ENCODE results near the gene BEND6.
"Not testable (repeated sequence)": the region's sequence is repeated elsewhere in the genome, so short reads cannot be mapped to it uniquely, and the experiment has no call there.

BEND6 gene

GRCh38 chr6:57047257-57047585, 92.3 kb downstream of the BEND6 start:
- peaks cover 33% of the 10 kb centered on the region for H3K36me3 Mint-ChIP-seq (ENCODE audit: low read depth)
- peak; percentile 18 for ATAC-seq
- not testable (repeated sequence) for H3K27ac Mint-ChIP-seq, DNase-seq, H3K4me3 Mint-ChIP-seq, H3K9me3 Mint-ChIP-seq
- H3K27me3 Mint-ChIP-seq, result peaks cover 23% of the 10 kb centered on the region
- H3K4me1 Mint-ChIP-seq, result peaks cover 25% of the 10 kb centered on the region

GRCh38 chr6:57047859-57048258, 93.0 kb downstream of the BEND6 start:
- not testable (repeated sequence) for ATAC-seq, H3K9me3 Mint-ChIP-seq, H3K27ac Mint-ChIP-seq, DNase-seq
- peak overlapping the region; percentile 67 for H3K4me3 Mint-ChIP-seq
- H3K36me3 Mint-ChIP-seq (ENCODE audit: low read depth), result peaks cover 36% of the 10 kb centered on the region
- H3K27me3 Mint-ChIP-seq, result peaks cover 23% of the 10 kb centered on the region
- H3K4me1 Mint-ChIP-seq, result peaks cover 25% of the 10 kb centered on the region

GRCh38 chr6:57048577-57048976, 93.7 kb downstream of the BEND6 start:
- H3K4me3 Mint-ChIP-seq, result peak overlapping the region; percentile 67
- H3K9me3 Mint-ChIP-seq, result no peaks in the 10 kb centered on the region
- H3K36me3 Mint-ChIP-seq (ENCODE audit: low read depth), result peaks cover 42% of the 10 kb centered on the region
- H3K27me3 Mint-ChIP-seq, result peaks cover 20% of the 10 kb centered on the region
- DNase-seq (no peak), ATAC-seq (no peak)
- H3K27ac Mint-ChIP-seq, result no peak overlapping the region
- H3K4me1 Mint-ChIP-seq, result peaks cover 25% of the 10 kb centered on the region

GRCh38 chr6:57063847-57064246, 108.9 kb downstream of the BEND6 start:
- H3K9me3 Mint-ChIP-seq, result no peaks in the 10 kb centered on the region
- H3K36me3 Mint-ChIP-seq (ENCODE audit: low read depth), result peaks cover 24% of the 10 kb centered on the region
- peaks cover 3% of the 10 kb centered on the region for H3K4me1 Mint-ChIP-seq
- no peak overlapping the region for H3K27ac Mint-ChIP-seq
- H3K4me3 Mint-ChIP-seq, result no peak overlapping the region
- DNase-seq (no peak), ATAC-seq (no peak)
- H3K27me3 Mint-ChIP-seq, result no peaks in the 10 kb centered on the region

- H3K4me1 Mint-ChIP-seq, result peaks cover 3% of the 10 kb centered on the region
- ATAC-seq (no peak), DNase-seq (no peak)
- H3K4me3 Mint-ChIP-seq, result no peak overlapping the region
- no peaks in the 10 kb centered on the region for H3K27me3 Mint-ChIP-seq
- no peaks in the 10 kb centered on the region for H3K9me3 Mint-ChIP-seq
- H3K27ac Mint-ChIP-seq, result no peak overlapping the region
- H3K36me3 Mint-ChIP-seq (ENCODE audit: low read depth), result peaks cover 20% of the 10 kb centered on the region
Measured at GRCh38 chr6:57064809-57065208, 109.9 kb downstream of the BEND6 start.

- DNase-seq, result no peak
- ATAC-seq, result no peak
- H3K27ac Mint-ChIP-seq, result no peak overlapping the region
- H3K36me3 Mint-ChIP-seq (ENCODE audit: low read depth), result peaks cover 7% of the 10 kb centered on the region
- H3K9me3 Mint-ChIP-seq, result no peaks in the 10 kb centered on the region
- no peak overlapping the region for H3K4me3 Mint-ChIP-seq
- peaks cover 3% of the 10 kb centered on the region for H3K4me1 Mint-ChIP-seq
- no peaks in the 10 kb centered on the region for H3K27me3 Mint-ChIP-seq
Measured at GRCh38 chr6:57068061-57068460, 113.2 kb downstream of the BEND6 start.

GRCh38 chr6:57069228-57069627, 114.3 kb downstream of the BEND6 start:
- no peaks in the 10 kb centered on the region for H3K9me3 Mint-ChIP-seq
- peaks cover 8% of the 10 kb centered on the region for H3K36me3 Mint-ChIP-seq (ENCODE audit: low read depth)
- no peak overlapping the region for H3K4me3 Mint-ChIP-seq
- no peaks in the 10 kb centered on the region for H3K27me3 Mint-ChIP-seq
- DNase-seq, result no peak
- peaks cover 3% of the 10 kb centered on the region for H3K4me1 Mint-ChIP-seq
- no peak for ATAC-seq
- H3K27ac Mint-ChIP-seq, result no peak overlapping the region

- H3K36me3 Mint-ChIP-seq (ENCODE audit: low read depth), result peaks cover 6% of the 10 kb centered on the region
- ATAC-seq (no peak), DNase-seq (no peak)
- no peak overlapping the region for H3K4me3 Mint-ChIP-seq
- no peaks in the 10 kb centered on the region for H3K27me3 Mint-ChIP-seq
- peaks cover 1% of the 10 kb centered on the region for H3K4me1 Mint-ChIP-seq
- no peak overlapping the region for H3K27ac Mint-ChIP-seq
- H3K9me3 Mint-ChIP-seq, result no peaks in the 10 kb centered on the region
Measured at GRCh38 chr6:57069920-57070331, 115.0 kb downstream of the BEND6 start.

- H3K27me3 Mint-ChIP-seq, result no peaks in the 10 kb centered on the region
- no peaks in the 10 kb centered on the region for H3K9me3 Mint-ChIP-seq
- no peaks in the 10 kb centered on the region for H3K4me1 Mint-ChIP-seq
- no peak overlapping the region for H3K27ac Mint-ChIP-seq
- peaks cover 5% of the 10 kb centered on the region for H3K36me3 Mint-ChIP-seq (ENCODE audit: low read depth)
- H3K4me3 Mint-ChIP-seq, result no peak overlapping the region
- ATAC-seq, result no peak
- DNase-seq, result no peak
Measured at GRCh38 chr6:57072108-57072507, 117.2 kb downstream of the BEND6 start.

- Mint-ChIP-seq H3K36me3 (ENCODE audit: low read depth) (peaks cover 3% of the 10 kb centered on the region), H3K4me1 (no peaks in the 10 kb centered on the region), H3K4me3 (no peak overlapping the region), H3K9me3 (no peaks in the 10 kb centered on the region), H3K27me3 (no peaks in the 10 kb centered on the region), H3K27ac (no peak overlapping the region)
- ATAC-seq, result no peak
- DNase-seq, result no peak
Measured at GRCh38 chr6:57074383-57074782, 119.5 kb downstream of the BEND6 start.

- H3K4me1 Mint-ChIP-seq, result no peaks in the 10 kb centered on the region
- no peak overlapping the region for H3K4me3 Mint-ChIP-seq
- ATAC-seq, result no peak
- no peaks in the 10 kb centered on the region for H3K9me3 Mint-ChIP-seq
- peaks cover 5% of the 10 kb centered on the region for H3K36me3 Mint-ChIP-seq (ENCODE audit: low read depth)
- DNase-seq, result no peak
- no peak overlapping the region for H3K27ac Mint-ChIP-seq
- no peaks in the 10 kb centered on the region for H3K27me3 Mint-ChIP-seq
Measured at GRCh38 chr6:57075092-57075491, 120.2 kb downstream of the BEND6 start.
